GM23338 (cell line): ENCODE data around the gene EFHC2. TPM values are rescaled to one million over a fixed set of nuclear protein-coding genes. Genes with fewer than 3 reads are reported as not detected.

Source experiments
- ATAC-seq: fragments of 200-7000 bp; cut with Tn5 transposase; 3 replicates; pipeline ENCODE4 v1.9.1; 2020
- DNase-seq: peaks from one replicate; pipeline ENCODE4 v3.0.0-alpha.2; 2015; ENCODE audit warnings: low spot score
- H2AFZ ChIP-seq: fragments of 200-600 bp; sonication (generic); 2 replicates; pipeline ENCODE4 v1.8.0; 2016; ENCODE audit warnings: antibody characterized with exemption, mild to moderate bottlenecking, moderate library complexity
- H3F3A ChIP-seq: fragments of 200-600 bp; sonication (generic); replicated peaks from 2 replicates; pipeline ENCODE4 v1.8.0; 2017; ENCODE audit warnings: antibody characterized with exemption, mixed run types, low read depth
- H3K27ac ChIP-seq: fragments of 200-600 bp; sonication (generic); 2 replicates; pipeline ENCODE4 v1.6.1; 2016; ENCODE audit warnings: low read depth
- H3K27me3 ChIP-seq: fragments of 200-600 bp; sonication (generic); 2 replicates; pipeline ENCODE4 v1.8.0; 2016; ENCODE audit warnings: mild to moderate bottlenecking, mixed run types, moderate library complexity; ENCODE audit not compliant: insufficient read depth
- H3K36me3 ChIP-seq: fragments of 200-600 bp; sonication (generic); 2 replicates; pipeline ENCODE4 v1.8.0; 2016; ENCODE audit warnings: mild to moderate bottlenecking; ENCODE audit not compliant: insufficient read depth
- H3K4me1 ChIP-seq: fragments of 200-600 bp; sonication (generic); 2 replicates; pipeline ENCODE4 v1.8.0; 2016; ENCODE audit warnings: mild to moderate bottlenecking, moderate library complexity; ENCODE audit not compliant: insufficient read depth
- H3K4me2 ChIP-seq: fragments of 200-600 bp; sonication (generic); 2 replicates; pipeline ENCODE4 v1.7.1; 2017; ENCODE audit warnings: mixed run types
- H3K4me3 ChIP-seq: fragments of 200-600 bp; sonication (generic); 2 replicates; pipeline ENCODE4 v1.6.1; 2016; ENCODE audit warnings: mixed run types
- H3K79me2 ChIP-seq: fragments of 200-600 bp; sonication (generic); replicated peaks from 2 replicates; pipeline ENCODE4 v1.8.0; 2017; ENCODE audit warnings: mild to moderate bottlenecking; ENCODE audit not compliant: insufficient read depth
- H3K9me2 ChIP-seq: fragments of 200-600 bp; sonication (generic); 2 replicates; pipeline ENCODE4 v1.8.0; 2017; ENCODE audit not compliant: insufficient read depth
- H4K20me1 ChIP-seq: fragments of 200-600 bp; sonication (generic); replicated peaks from 2 replicates; pipeline ENCODE4 v1.8.0; 2017; ENCODE audit warnings: mild to moderate bottlenecking; ENCODE audit not compliant: insufficient read depth
- H3K27ac Mint-ChIP-seq: 2 replicates; pipeline ENCODE4 v1.8.0; 2020; ENCODE audit warnings: inconsistent platforms, mild to moderate bottlenecking, moderate library complexity, mixed read lengths
- H3K27me3 Mint-ChIP-seq: 3 replicates; pipeline ENCODE4 v1.8.0; 2022; ENCODE audit warnings: low read depth, mild to moderate bottlenecking, moderate library complexity, mixed read lengths, inconsistent platforms; ENCODE audit not compliant: insufficient read depth, poor library complexity
- H3K36me3 Mint-ChIP-seq: 3 replicates; pipeline ENCODE4 v1.8.0; 2021; ENCODE audit warnings: low read depth, mild to moderate bottlenecking, inconsistent platforms, moderate library complexity, mixed read lengths
- H3K4me1 Mint-ChIP-seq: 3 replicates; pipeline ENCODE4 v1.8.0; 2020; ENCODE audit warnings: mild to moderate bottlenecking, inconsistent platforms, mixed read lengths
- H3K4me3 Mint-ChIP-seq: 3 replicates; pipeline ENCODE4 v1.8.0; 2021; ENCODE audit warnings: moderate library complexity, mild to moderate bottlenecking, inconsistent platforms, mixed read lengths
- H3K9me3 Mint-ChIP-seq: 3 replicates; pipeline ENCODE4 v1.8.0; 2020; ENCODE audit warnings: moderate library complexity, mild to moderate bottlenecking, inconsistent platforms, mixed read lengths
- CREB1 ChIP-seq: fragments of 250-450 bp; sonication (Bioruptor Pico); IDR thresholded peaks from 2 replicates; pipeline ENCODE4 v1.5.0; 2020; ENCODE audit warnings: low read depth, mild to moderate bottlenecking, moderate library complexity
- CTCF ChIP-seq, 2 experiments: fragments of 200-600 bp in 1 of 2; sonication (generic) in 1 of 2; conservative IDR thresholded peaks; 2 replicates each; pipeline versions ENCODE4 v1.5.1 to v1.6.1; 2016 to 2017; ENCODE audit warnings: antibody characterized with exemption in 2 of 2, low read depth in 2 of 2, mild to moderate bottlenecking in 2 of 2, moderate library complexity in 1 of 2
- ETS1 ChIP-seq: IDR thresholded peaks from 2 replicates; pipeline ENCODE4 v1.6.1; 2016; ENCODE audit warnings: antibody characterized with exemption
- EZH2 ChIP-seq: fragments of 200-600 bp; sonication (generic); IDR thresholded peaks from one replicate; pipeline ENCODE4 v1.8.0; 2017; ENCODE audit warnings: antibody characterized with exemption, mild to moderate bottlenecking, low read depth; ENCODE audit not compliant: unreplicated experiment
- JUNB ChIP-seq: IDR thresholded peaks from one replicate; pipeline ENCODE4 v1.6.1; 2016; ENCODE audit warnings: antibody characterized with exemption; ENCODE audit not compliant: unreplicated experiment
- REST ChIP-seq: IDR thresholded peaks from one replicate; pipeline ENCODE4 v1.6.1; 2018; ENCODE audit warnings: antibody characterized with exemption; ENCODE audit not compliant: unreplicated experiment
- ZNF114 ChIP-seq: fragments of 250-450 bp; sonication (Bioruptor Pico); IDR thresholded peaks from 2 replicates; pipeline ENCODE4 v1.5.0; 2020; ENCODE audit warnings: mild to moderate bottlenecking, moderate library complexity
- ZNF331 ChIP-seq: fragments of 250-450 bp; sonication (Bioruptor Pico); IDR thresholded peaks from 2 replicates; pipeline ENCODE4 v1.5.0; 2020; ENCODE audit warnings: low read depth, mild to moderate bottlenecking, moderate library complexity
- ZNF462 ChIP-seq: fragments of 250-450 bp; sonication (Bioruptor Pico); IDR thresholded peaks from 2 replicates; pipeline ENCODE4 v1.5.0; 2020; ENCODE audit warnings: mild to moderate bottlenecking, moderate library complexity
- long read RNA-seq: library from polyadenylated mRNA; unstranded; transcript quantifications from one replicate; pipeline ENCODE4 v2.0.0, GENCODE V29; 2020; ENCODE audit not compliant: unreplicated experiment
- polyA plus RNA-seq: library from polyadenylated mRNA; unstranded; fragments of >200 nt; fragmentation: Nextera tagmentation; extraction: Ambion mirVana; gene quantifications from 2 replicates; pipeline ENCODE4 v1.2.1, GENCODE V29; 2016
- total RNA-seq: library from RNA; depleted of rRNA; stranded (reverse); fragments of >200 nt; shearing (Covaris generic); gene quantifications from 2 replicates; pipeline ENCODE4 v1.2.3, GENCODE V29; 2014; rRNA removed

EFHC2 gene
- total RNA-seq: 2.6 and 3.1 TPM in 2 replicates
- 2.7 and 3.2 TPM in 2 replicates for polyA plus RNA-seq
- long read RNA-seq, partial matches to known transcripts: 0 of 1 reads
- long read RNA-seq, other reads (novel, unspliced or antisense): 0 of 1 reads

GRCh38 chrX:44343412-44344141 lies at the start of gene EFHC2:
Gene EFHC2, minus strand, starts transcription at chrX:44343672. Its CDS starts 84 bp downstream, at chrX:44343588.
- Mint-ChIP-seq H3K27ac (no peak within 1 kb of the TSS), H3K4me3 (peak within 1 kb of the TSS; percentile 61), H3K36me3 (no peaks in the 10 kb centered on the region), H3K27me3 (peaks cover 3% of the 10 kb centered on the region), H3K4me1 (peaks cover 16% of the 10 kb centered on the region), H3K9me3 (no peaks in the 10 kb centered on the region)
- no peaks in the 10 kb centered on the region for H3F3A ChIP-seq
- TF ChIP-seq ZNF331 (no peak), CREB1 (no peak), CTCF (conservative IDR thresholded peaks at IDR 0.05; ENCODE audit: low read depth in 2 of 2) (no peak), ZNF462 (CRISPR knock-in tag) (no peak), REST (no peak), JUNB (no peak), EZH2 (no peak), ZNF114 (CRISPR knock-in tag) (no peak), ETS1 (no peak)
- H3K36me3 ChIP-seq: no peaks in the 10 kb centered on the region
- no peak within 1 kb of the TSS for H3K27ac ChIP-seq
- H3K4me1 ChIP-seq: peaks cover 18% of the 10 kb centered on the region
- peak; percentile 56 for DNase-seq
- H3K79me2 ChIP-seq: no peaks in the 10 kb centered on the region
- ATAC-seq: peak; percentile 88
- H3K4me3 ChIP-seq: peak within 1 kb of the TSS; percentile 58
- peak within 1 kb of the TSS; percentile 81 for H2AFZ ChIP-seq
- H3K27me3 ChIP-seq: no peaks in the 10 kb centered on the region
- peak within 1 kb of the TSS; percentile 76 for H3K4me2 ChIP-seq
- no peaks in the 10 kb centered on the region for H4K20me1 ChIP-seq
- H3K9me2 ChIP-seq: no peaks in the 10 kb centered on the region
